Measurements from ENCODE around the gene STXBP2. TPM values are rescaled to one million over a fixed set of nuclear protein-coding genes. Genes with fewer than 3 reads are reported as not detected.

STXBP2 gene
- total RNA-seq, 1 donor from 2014 or later = 200 TPM

- no peak overlapping the region for H3K27ac ChIP-seq
- ATAC-seq = no peak
- intact Hi-C loops (cut with DNase I) = no loop called here
- no peak overlapping the region for H3K4me3 ChIP-seq
- no peak for TF ChIP-seq CTCF (IDR thresholded peaks at IDR 0.05)
- H3K36me3 ChIP-seq = peaks cover 65% of the 10 kb centered on the region
- no peaks in the 10 kb centered on the region for H3K9me3 ChIP-seq
- H3K27me3 ChIP-seq (ENCODE audit: low read depth) = no peaks in the 10 kb centered on the region
- peaks cover 27% of the 10 kb centered on the region for H3K4me1 ChIP-seq
- DNase-seq = no peak
Measured at GRCh38 chr19:7625763-7626372, 11.0 kb upstream of the STXBP2 start.

GRCh38 chr19:7627166-7627565 is 9.7 kb upstream of the STXBP2 start:
- Histone ChIP-seq H3K4me3 (no peak overlapping the region), H3K36me3 (peaks cover 57% of the 10 kb centered on the region)

GRCh38 chr19:7628589-7629311 is 8.2 kb upstream of the STXBP2 start:
- no peak for TF ChIP-seq CTCF (IDR thresholded peaks at IDR 0.05)
- Histone ChIP-seq H3K4me3 (peak overlapping the region; percentile 100), H3K36me3 (peaks cover 49% of the 10 kb centered on the region), H3K4me1 (peaks cover 31% of the 10 kb centered on the region), H3K27me3 (ENCODE audit: low read depth) (no peaks in the 10 kb centered on the region), H3K9me3 (no peaks in the 10 kb centered on the region), H3K27ac (peak overlapping the region; percentile 93)
- DNase-seq (no peak), ATAC-seq (no peak)
- intact Hi-C loops (cut with DNase I) = no loop called here

More at GRCh38 chr19:7627166-7627565, 9.7 kb upstream of the STXBP2 start:
- Histone ChIP-seq H3K4me1 (peaks cover 31% of the 10 kb centered on the region), H3K27ac (no peak overlapping the region), H3K27me3 (ENCODE audit: low read depth) (no peaks in the 10 kb centered on the region), H3K9me3 (no peaks in the 10 kb centered on the region)
- ATAC-seq (no peak), DNase-seq (no peak)
- intact Hi-C loops (cut with DNase I) = no loop called here
- no peak for TF ChIP-seq CTCF (IDR thresholded peaks at IDR 0.05)

GRCh38 chr19:7629347-7630054 is 7.4 kb upstream of the STXBP2 start, which contains the start of the genes PET100 and XAB2:
Gene PET100 (plus strand): TSS chr19:7629793. CDS start chr19:7629834, 41 bp downstream.
Gene XAB2 (minus strand): TSS chr19:7629545. CDS start chr19:7629527, 18 bp downstream.
- peak; percentile 97 to 98 for ATAC-seq
- H3K4me3 ChIP-seq = peak within 1 kb of the TSS; percentile 100
- intact Hi-C loops (cut with DNase I) = no loop called here
- H3K9me3 ChIP-seq = no peaks in the 10 kb centered on the region
- H3K36me3 ChIP-seq = peaks cover 41% of the 10 kb centered on the region
- no peak for TF ChIP-seq CTCF (IDR thresholded peaks at IDR 0.05)
- peaks cover 31% of the 10 kb centered on the region for H3K4me1 ChIP-seq
- peak within 1 kb of the TSS; percentile 93 for H3K27ac ChIP-seq
- peak; percentile 96 for DNase-seq
- H3K27me3 ChIP-seq (ENCODE audit: low read depth) = no peaks in the 10 kb centered on the region

GRCh38 chr19:7631577-7631976 is 5.3 kb upstream of the STXBP2 start:
- no peak for TF ChIP-seq CTCF (IDR thresholded peaks at IDR 0.05)
- DNase-seq (no peak), ATAC-seq (no peak)

More at GRCh38 chr19:7631577-7631976, 5.3 kb upstream of the STXBP2 start:
- Histone ChIP-seq H3K4me3 (no peak overlapping the region), H3K4me1 (peaks cover 38% of the 10 kb centered on the region), H3K27ac (no peak overlapping the region), H3K27me3 (ENCODE audit: low read depth) (no peaks in the 10 kb centered on the region), H3K9me3 (no peaks in the 10 kb centered on the region), H3K36me3 (peaks cover 20% of the 10 kb centered on the region)
- intact Hi-C loops (cut with DNase I) = no loop called here
